ENCODE data around the gene ACAD10.
"Not testable (repeated sequence)": the region's sequence is repeated elsewhere in the genome, so short reads cannot be mapped to it uniquely, and the experiment has no call there.

ACAD10 gene

GRCh38 chr12:111685811-111686573 is at the start of gene ACAD10, which contains the start of gene BRAP:
TSS of gene ACAD10 (plus strand) at chr12:111686053. CDS start at chr12:111692710, 6,657 bp downstream.
TSS of gene BRAP (minus strand) at chr12:111685956. CDS start at chr12:111685792, 164 bp downstream.
- peak; percentile 40 to 94 (median 88) for DNase-seq

GRCh38 chr12:111636209-111636945 is 49.5 kb upstream of the ACAD10 start:
- peak in 57 of 58 donors; percentile 5 to 91 (median 56) for DNase-seq

GRCh38 chr12:111638556-111638955 is 47.3 kb upstream of the ACAD10 start:
- peak in 2 of 58 donors; percentile 5 to 23 for DNase-seq

- peak in 9 of 58 donors; percentile 2 to 34 (median 13) for DNase-seq
Measured at GRCh38 chr12:111640506-111640905, 45.3 kb upstream of the ACAD10 start.

GRCh38 chr12:111642681-111643426 is 43.0 kb upstream of the ACAD10 start:
- DNase-seq, result no peak

GRCh38 chr12:111643427-111643826 is 42.4 kb upstream of the ACAD10 start:
- DNase-seq, result peak in 2 of 58 donors; percentile 11 to 12

GRCh38 chr12:111645433-111645832 is 40.4 kb upstream of the ACAD10 start:
- DNase-seq, result no peak

- no peak for DNase-seq
Measured at GRCh38 chr12:111650912-111651311, 34.9 kb upstream of the ACAD10 start.

- not testable (repeated sequence) for DNase-seq
Measured at GRCh38 chr12:111652530-111652929, 33.3 kb upstream of the ACAD10 start.

- peak in 7 of 58 donors; percentile 10 to 37 (median 26) for DNase-seq
Measured at GRCh38 chr12:111653596-111653995, 32.3 kb upstream of the ACAD10 start.

- no peak for DNase-seq
Measured at GRCh38 chr12:111655356-111655755, 30.5 kb upstream of the ACAD10 start.

GRCh38 chr12:111656016-111656415 is 29.8 kb upstream of the ACAD10 start:
- no peak for DNase-seq

- no peak for DNase-seq
Measured at GRCh38 chr12:111664499-111664898, 21.4 kb upstream of the ACAD10 start.

- peak in 49 of 58 donors; percentile 3 to 81 (median 36) for DNase-seq
Measured at GRCh38 chr12:111664961-111665865, 20.6 kb upstream of the ACAD10 start.

- DNase-seq, result no peak
Measured at GRCh38 chr12:111672822-111673381, 13.0 kb upstream of the ACAD10 start.

GRCh38 chr12:111673503-111673902 is 12.3 kb upstream of the ACAD10 start:
- no peak for DNase-seq

GRCh38 chr12:111677186-111677585 is 8.7 kb upstream of the ACAD10 start:
- DNase-seq, result peak in 1 of 58 donors; percentile 1

- DNase-seq, result not testable (repeated sequence)
Measured at GRCh38 chr12:111684485-111685198, 1.2 kb upstream of the ACAD10 start.

- peak in 4 of 58 donors; percentile 19 to 53 (median 34) for DNase-seq
Measured at GRCh38 chr12:111685322-111685810, 487 bp upstream of the ACAD10 start.

Measured in anterior cingulate cortex (tissue), 58 donors.